MV-4-11 (cell line): ENCODE results near the gene RRP12.
A peak's percentile ranks its signal among the peaks of the same experiment; 100 is the strongest.

Source experiments
- DNase-seq: peaks from one replicate; lab custom pipeline; 2025; lab: John Stamatoyannopoulos, UW

Gene RRP12

GRCh38 chr10:97406483-97406882, 5.3 kb upstream of the RRP12 start:
- DNase-seq = peak; percentile 23

GRCh38 chr10:97406064-97406463, 4.9 kb upstream of the RRP12 start:
- DNase-seq = peak; percentile 90

- no peak for DNase-seq
These were observed 2.9 kb upstream of the RRP12 start for GRCh38 chr10:97404044-97404443.

GRCh38 chr10:97401455-97401919, 347 bp upstream of the RRP12 start:
- DNase-seq = no peak

GRCh38 chr10:97399843-97400545, 1.1 kb downstream of the RRP12 start:
- peak; percentile 77 for DNase-seq

- DNase-seq = no peak
These were observed 5.1 kb downstream of the RRP12 start for GRCh38 chr10:97396056-97396455.

GRCh38 chr10:97393034-97393573, 8.0 kb downstream of the RRP12 start:
- no peak for DNase-seq

- no peak for DNase-seq
These were observed 11.0 kb downstream of the RRP12 start for GRCh38 chr10:97390091-97390490.

GRCh38 chr10:97388152-97388551, 13.0 kb downstream of the RRP12 start:
- DNase-seq = no peak

- no peak for DNase-seq
These were observed 15.6 kb downstream of the RRP12 start for GRCh38 chr10:97385565-97385964.

- no peak for DNase-seq
These were observed 16.5 kb downstream of the RRP12 start for GRCh38 chr10:97384641-97385040.

- DNase-seq = no peak
These were observed 17.0 kb downstream of the RRP12 start for GRCh38 chr10:97384156-97384555.

- no peak for DNase-seq
These were observed 18.0 kb downstream of the RRP12 start for GRCh38 chr10:97383159-97383558.

- no peak for DNase-seq
These were observed 19.5 kb downstream of the RRP12 start for GRCh38 chr10:97381626-97382025.

- no peak for DNase-seq
These were observed 20.6 kb downstream of the RRP12 start for GRCh38 chr10:97380516-97380915.

- DNase-seq = no peak
These were observed 21.9 kb downstream of the RRP12 start for GRCh38 chr10:97378933-97379921.

GRCh38 chr10:97376413-97376812, 24.7 kb downstream of the RRP12 start:
- DNase-seq = peak; percentile 92

- no peak for DNase-seq
These were observed 27.7 kb downstream of the RRP12 start for GRCh38 chr10:97373456-97373855.

- DNase-seq = no peak
These were observed 28.8 kb downstream of the RRP12 start for GRCh38 chr10:97372233-97372875.

GRCh38 chr10:97371696-97372095, 29.4 kb downstream of the RRP12 start:
- no peak for DNase-seq

- DNase-seq = no peak
These were observed 34.0 kb downstream of the RRP12 start for GRCh38 chr10:97367126-97367649.

GRCh38 chr10:97366572-97366971, 34.6 kb downstream of the RRP12 start:
- DNase-seq = no peak
